PFSK-1 (cell line): ENCODE data around the gene CCDC69.

Experiments used
- POLR2AphosphoS5 ChIP-seq: IDR thresholded peaks from 2 replicates; pipeline ENCODE4 v1.6.1; 2012; ENCODE audit warnings: low read depth, mild to moderate bottlenecking, control low read depth, low read length, moderate library complexity
- TAF1 ChIP-seq: IDR thresholded peaks from 2 replicates; pipeline ENCODE4 v1.6.1; 2012; ENCODE audit warnings: low read length, control low read depth, borderline replicate concordance; ENCODE audit not compliant: insufficient read depth
- TF ChIP-seq, protein P1 (sequence below), 2 experiments: IDR thresholded peaks; 2 replicates each; pipeline versions ENCODE4 v1.6.1 to v1.8.0; 2011 to 2012; ENCODE audit warnings: low read depth in 2 of 2, low read length in 2 of 2, control low read depth in 1 of 2, inconsistent platforms in 1 of 2, mild to moderate bottlenecking in 1 of 2, moderate library complexity in 1 of 2; ENCODE audit not compliant: insufficient read depth in 1 of 2

DNA sequence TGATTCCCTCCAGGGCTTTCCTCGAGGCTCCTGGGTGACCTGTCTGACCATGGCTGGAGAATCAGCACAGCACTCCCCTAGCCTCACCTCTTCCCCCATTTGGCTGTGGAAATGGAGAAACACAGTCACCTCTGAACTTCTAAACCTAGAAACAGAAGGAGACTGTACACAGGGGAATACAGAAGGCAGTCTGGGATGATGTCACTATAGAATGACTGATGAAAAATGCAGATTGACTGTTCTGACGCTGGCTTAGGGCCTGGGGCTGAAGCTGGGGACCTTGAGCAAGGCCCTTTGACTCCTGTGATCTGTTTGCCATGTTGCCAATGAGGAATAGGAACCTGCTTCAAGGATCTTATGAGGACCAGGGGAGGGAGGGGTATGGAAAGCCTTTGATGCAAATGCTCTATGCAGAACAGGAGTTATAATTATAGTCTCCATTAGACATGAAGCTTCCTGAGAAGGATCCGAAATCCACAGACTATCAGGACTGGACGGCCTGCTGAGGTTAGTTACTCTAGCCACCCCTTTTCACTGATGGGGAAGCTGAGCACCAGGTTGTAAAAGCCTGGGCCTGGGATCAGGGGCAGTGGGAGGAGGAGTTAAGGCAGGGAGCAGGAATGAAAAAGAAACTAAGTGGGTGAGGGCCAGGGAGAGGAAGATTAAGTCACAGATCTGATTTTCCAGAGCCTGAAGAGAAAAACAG, 41.9 kb downstream of the CCDC69 start:
- TF ChIP-seq TAF1 (no peak), POLR2AphosphoS5 (no peak)
- TF ChIP-seq, protein P1, sequence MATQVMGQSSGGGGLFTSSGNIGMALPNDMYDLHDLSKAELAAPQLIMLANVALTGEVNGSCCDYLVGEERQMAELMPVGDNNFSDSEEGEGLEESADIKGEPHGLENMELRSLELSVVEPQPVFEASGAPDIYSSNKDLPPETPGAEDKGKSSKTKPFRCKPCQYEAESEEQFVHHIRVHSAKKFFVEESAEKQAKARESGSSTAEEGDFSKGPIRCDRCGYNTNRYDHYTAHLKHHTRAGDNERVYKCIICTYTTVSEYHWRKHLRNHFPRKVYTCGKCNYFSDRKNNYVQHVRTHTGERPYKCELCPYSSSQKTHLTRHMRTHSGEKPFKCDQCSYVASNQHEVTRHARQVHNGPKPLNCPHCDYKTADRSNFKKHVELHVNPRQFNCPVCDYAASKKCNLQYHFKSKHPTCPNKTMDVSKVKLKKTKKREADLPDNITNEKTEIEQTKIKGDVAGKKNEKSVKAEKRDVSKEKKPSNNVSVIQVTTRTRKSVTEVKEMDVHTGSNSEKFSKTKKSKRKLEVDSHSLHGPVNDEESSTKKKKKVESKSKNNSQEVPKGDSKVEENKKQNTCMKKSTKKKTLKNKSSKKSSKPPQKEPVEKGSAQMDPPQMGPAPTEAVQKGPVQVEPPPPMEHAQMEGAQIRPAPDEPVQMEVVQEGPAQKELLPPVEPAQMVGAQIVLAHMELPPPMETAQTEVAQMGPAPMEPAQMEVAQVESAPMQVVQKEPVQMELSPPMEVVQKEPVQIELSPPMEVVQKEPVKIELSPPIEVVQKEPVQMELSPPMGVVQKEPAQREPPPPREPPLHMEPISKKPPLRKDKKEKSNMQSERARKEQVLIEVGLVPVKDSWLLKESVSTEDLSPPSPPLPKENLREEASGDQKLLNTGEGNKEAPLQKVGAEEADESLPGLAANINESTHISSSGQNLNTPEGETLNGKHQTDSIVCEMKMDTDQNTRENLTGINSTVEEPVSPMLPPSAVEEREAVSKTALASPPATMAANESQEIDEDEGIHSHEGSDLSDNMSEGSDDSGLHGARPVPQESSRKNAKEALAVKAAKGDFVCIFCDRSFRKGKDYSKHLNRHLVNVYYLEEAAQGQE (IDR thresholded peaks at IDR 0.05; ENCODE audit: insufficient read depth in 1 of 2, low read depth in 2 of 2, low read length in 2 of 2) = no peak
